GM18909 (cell line): ENCODE results near the gene MRM2.
A peak's percentile ranks its signal among the peaks of the same experiment; 100 is the strongest.

Experiments
- ATAC-seq: cut with Tn5 transposase; IDR thresholded peaks from one replicate; pipeline ENCODE4 v1.9.1; 2021; ENCODE audit warnings: mild to moderate bottlenecking; ENCODE audit not compliant: unreplicated experiment, poor library complexity

The MRM2 gene

DNA sequence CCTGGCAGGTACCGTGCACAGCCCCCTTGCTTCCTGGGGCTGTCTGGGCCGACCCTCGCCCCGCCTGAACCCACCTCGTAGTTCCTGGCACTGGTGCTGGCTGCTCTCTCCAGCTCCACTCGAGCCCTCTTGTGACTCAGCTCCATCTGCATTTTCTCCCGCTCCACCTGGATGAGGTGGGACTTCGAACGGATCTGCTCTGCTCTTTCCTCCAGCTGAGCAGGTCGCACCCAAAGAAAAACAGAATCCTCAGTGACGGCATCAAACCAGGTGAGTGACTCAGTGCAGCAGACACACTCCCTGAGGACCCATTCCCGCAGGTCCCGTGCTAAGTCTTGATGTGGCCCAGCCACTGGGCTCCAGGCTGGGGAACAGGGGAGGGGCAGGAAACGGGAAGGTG, 16.7 kb downstream of the MRM2 start:
- ATAC-seq: no peak

- no peak for ATAC-seq
Observed at GRCh38 chr7:2224934-2225333, 17.1 kb downstream of the MRM2 start.

GRCh38 chr7:2224491-2224928, 17.5 kb downstream of the MRM2 start:
- no peak for ATAC-seq

GRCh38 chr7:2223321-2223720, 18.7 kb downstream of the MRM2 start:
- ATAC-seq: no peak

- no peak for ATAC-seq
Observed at GRCh38 chr7:2222516-2222915, 19.5 kb downstream of the MRM2 start.

DNA sequence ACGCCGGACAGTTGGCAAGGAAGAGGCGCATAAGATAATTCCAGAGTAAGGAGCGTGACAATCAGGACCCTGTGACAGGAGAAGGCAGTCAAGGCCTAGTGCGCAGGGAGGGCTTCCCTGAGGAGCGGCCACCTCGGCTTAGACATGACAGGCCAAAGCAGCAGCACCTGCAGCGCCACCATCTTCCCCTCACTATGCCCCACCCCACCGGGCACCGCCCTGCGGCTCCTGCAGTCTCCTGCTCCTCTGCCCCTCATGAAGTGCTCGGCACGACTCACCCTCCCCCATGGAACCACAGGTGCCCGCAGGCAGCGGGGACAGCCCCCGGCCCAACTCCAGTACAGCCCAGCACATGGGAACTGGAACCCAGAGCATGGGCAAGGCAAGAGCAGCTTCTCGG, 21.1 kb downstream of the MRM2 start:
- ATAC-seq: no peak

- no peak for ATAC-seq
Observed at GRCh38 chr7:2220506-2220905, 21.5 kb downstream of the MRM2 start.

- no peak for ATAC-seq
Observed at GRCh38 chr7:2220030-2220429, 22.0 kb downstream of the MRM2 start.

GRCh38 chr7:2219606-2220005, 22.4 kb downstream of the MRM2 start:
- ATAC-seq: no peak

DNA sequence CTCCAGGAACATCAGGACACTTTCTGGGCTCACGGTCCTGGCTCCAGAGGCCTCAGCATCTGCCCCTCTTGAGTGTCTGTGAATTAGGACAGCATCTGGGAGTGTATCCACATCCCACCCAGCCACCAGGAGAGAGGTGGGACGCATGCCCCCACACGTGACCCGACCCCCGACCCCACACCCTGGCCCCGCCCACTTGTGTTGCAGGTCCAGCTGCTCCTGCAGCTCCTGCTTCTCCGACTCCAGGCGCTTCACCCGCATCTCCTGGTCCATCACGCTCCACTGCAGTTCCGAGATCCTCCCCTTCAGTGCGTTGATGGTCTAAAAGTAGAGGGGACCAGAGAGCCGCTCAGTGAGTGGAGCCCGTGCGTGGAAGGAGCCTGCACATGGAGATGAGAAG, 22.9 kb downstream of the MRM2 start:
- no peak for ATAC-seq

DNA sequence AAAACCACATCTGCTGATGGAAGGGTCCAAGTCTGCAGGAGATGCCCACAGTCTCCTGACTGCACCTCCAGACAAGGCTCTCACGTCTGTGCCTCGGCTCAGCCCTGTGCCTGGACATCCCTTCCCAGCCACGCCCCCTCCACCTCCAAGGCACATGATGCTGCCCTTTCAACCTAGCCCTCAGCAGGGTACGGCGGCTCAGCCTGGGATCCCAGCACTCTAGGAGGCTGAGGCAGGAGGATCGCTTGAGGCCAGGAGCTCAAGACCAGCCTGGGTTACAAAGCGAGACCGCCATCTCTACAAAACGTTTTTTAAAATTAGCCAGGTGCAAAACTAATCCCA, 23.6 kb downstream of the MRM2 start:
- ATAC-seq: no peak

- ATAC-seq: no peak
Observed at GRCh38 chr7:2217716-2218443, 24.1 kb downstream of the MRM2 start.

DNA sequence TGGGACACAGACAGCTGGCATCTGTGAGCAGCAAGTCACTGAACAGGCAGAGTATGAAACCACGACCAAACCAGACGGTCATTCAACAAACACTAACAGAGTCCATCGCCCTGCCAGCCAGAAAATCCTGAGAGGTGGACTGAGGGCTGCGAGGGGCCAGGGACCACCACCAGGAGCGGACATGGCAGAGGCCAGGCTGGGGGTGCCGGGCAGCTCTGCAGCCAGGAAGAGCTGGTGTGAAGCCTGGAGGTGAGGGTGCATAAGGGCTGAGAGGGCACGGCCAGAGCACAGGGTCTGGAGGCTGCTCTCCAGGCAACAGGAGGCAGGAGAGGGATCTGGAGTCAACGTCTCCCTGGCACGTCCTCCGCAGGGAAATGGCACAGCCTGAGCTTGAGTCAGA, 24.8 kb downstream of the MRM2 start:
- no peak for ATAC-seq

GRCh38 chr7:2215851-2216250, 26.2 kb downstream of the MRM2 start:
- no peak for ATAC-seq

- no peak for ATAC-seq
Observed at GRCh38 chr7:2214636-2215035, 27.4 kb downstream of the MRM2 start.

DNA sequence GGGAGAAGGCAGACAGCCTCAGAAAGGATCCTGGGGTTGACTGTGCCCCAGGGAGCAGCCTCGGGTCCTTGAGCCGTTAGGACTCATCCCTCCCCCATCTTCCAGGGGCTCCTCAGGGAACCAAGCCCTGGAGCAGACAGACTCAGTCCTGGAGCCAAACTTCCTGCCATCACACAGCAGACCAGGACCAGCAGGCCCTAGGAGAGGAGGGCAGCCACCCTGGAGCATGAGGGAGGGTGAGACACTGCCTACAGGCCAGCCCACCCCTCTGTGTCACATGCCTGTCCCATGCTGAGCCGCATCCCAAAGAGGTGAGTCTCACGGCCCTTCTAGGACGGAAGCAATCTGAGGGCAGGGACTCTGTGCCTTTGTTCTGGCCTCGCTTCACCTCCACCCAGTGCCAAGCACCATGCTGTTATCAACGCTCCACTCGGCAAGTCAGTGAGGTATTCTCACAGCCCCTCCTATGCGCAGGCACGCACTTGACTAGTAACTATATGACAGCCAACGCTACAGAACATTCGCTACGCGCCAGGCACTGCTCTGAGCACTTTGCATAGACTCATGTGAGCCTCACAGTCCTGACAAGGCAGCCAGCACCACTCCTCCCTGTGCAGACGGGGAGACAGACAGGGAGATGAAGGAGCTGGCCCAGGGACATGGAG, 28.3 kb downstream of the MRM2 start:
- ATAC-seq: no peak

DNA sequence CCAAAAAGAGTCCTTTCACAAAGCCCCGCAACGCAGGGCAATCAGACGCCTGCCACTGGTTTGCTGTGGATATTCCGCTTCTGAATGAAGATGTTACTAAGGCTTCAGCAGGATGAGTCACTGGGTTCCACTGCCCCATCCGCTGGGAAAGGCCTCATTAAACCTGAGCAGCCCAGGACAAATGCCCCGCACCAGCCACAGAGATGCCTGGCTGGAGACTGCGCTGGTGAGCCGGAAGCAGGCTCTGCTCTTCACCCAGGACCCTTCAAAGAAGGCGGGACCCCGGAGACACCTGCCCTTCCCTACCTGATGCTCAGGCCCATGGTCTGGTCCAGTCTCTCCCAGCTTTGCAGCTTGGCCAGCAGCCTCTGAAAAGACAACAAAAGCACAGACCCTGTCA, 29.1 kb downstream of the MRM2 start:
- no peak for ATAC-seq

- ATAC-seq: no peak
Observed at GRCh38 chr7:2211926-2212325, 30.1 kb downstream of the MRM2 start.

DNA sequence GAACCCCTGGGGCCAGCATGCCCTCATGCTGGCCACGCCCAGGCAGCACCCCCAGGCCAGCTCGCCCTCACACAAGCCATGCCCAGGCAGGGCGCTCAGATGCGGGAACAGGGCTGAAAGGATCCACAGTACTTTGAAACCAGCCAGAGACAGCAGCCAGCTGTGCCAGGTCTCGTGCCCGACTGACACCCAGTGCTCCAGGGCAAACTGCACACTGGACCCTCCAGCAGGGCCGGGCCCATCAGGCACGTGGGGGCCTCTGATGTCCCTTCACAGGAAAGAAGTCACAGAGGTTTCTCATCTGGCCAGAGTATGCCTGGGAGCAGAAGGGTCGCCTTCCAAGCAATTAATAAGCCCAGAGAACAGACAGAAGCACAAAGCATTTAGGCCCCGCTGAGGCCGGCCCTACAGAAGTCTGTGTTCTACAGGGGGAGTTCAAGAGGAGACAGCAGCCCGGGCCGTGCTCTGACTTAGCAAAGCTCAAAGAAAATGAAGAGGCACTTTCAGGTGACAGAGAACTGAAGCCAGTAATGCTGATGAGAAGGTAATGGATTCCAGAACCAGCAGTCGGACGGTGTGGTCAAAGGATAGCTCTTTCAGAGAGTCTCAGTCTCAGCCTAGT, 30.6 kb downstream of the MRM2 start:
- no peak for ATAC-seq

- no peak for ATAC-seq
Observed at GRCh38 chr7:2210551-2211258, 31.3 kb downstream of the MRM2 start.

DNA sequence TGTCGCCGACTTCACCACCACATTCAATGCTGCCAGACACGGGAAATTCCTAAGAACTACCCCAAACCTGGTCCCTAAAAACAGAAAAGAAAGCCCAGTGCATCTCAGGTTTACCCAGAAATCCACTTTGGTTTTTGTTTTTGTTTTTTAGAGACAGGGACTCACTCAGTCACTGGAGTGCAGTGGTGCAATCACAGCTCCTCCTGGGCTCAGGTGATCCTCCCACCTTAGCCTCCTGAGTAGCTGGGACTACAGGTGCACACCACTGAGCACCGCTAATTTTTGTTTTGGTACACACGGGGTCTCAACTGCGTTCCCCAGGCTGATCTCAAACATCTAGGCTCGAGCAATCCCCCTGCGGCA, 32.1 kb downstream of the MRM2 start:
- ATAC-seq: peak; percentile 9
